Right cardiac atrium (tissue), 5 donors: ENCODE results near the gene CD44. TPM values are rescaled to one million over a fixed set of nuclear protein-coding genes. Genes with fewer than 3 reads are reported as not detected.
A peak's percentile ranks its signal among the peaks of the same experiment; 100 is the strongest.
"Not testable (repeated sequence)": the region's sequence is repeated elsewhere in the genome, so short reads cannot be mapped to it uniquely, and the experiment has no call there.

Experiments used
- ATAC-seq, 2 donors: fragments of 200-7000 bp; cut with Tn5 transposase; one replicate each; pipeline versions ENCODE4 v1.8.0 to v1.9.1; 2020; ENCODE audit warnings: moderate library complexity in 2 of 2, mild to moderate bottlenecking in 1 of 2
- DNase-seq, 3 donors: peaks; one replicate each; pipeline ENCODE4 v3.0.0-alpha.2; 2020
- H3K27ac ChIP-seq: one replicate; pipeline ENCODE4 v1.5.1; 2013; ENCODE audit warnings: mild to moderate bottlenecking, low read length, control low read depth, moderate library complexity
- H3K27me3 ChIP-seq: one replicate; pipeline ENCODE4 v1.6.1; 2013; ENCODE audit not compliant: control insufficient read depth, insufficient read depth
- H3K4me1 ChIP-seq: one replicate; pipeline ENCODE4 v1.6.1; 2013; ENCODE audit warnings: low read length; ENCODE audit not compliant: control insufficient read depth, insufficient read depth
- H3K4me3 ChIP-seq: one replicate; pipeline ENCODE4 v1.5.1; 2013; ENCODE audit warnings: low read length, control low read depth
- H3K9me3 ChIP-seq: one replicate; pipeline ENCODE4 v1.6.1; 2013; ENCODE audit warnings: low read length; ENCODE audit not compliant: control insufficient read depth
- WGBS: extraction: QIAGEN DNeasy Blood & Tissue Kit; methylation state at CpG from one replicate; pipeline ENCODE4 v1.1.7; 2013; 5-methylcytosine and 5-hydroxymethylcytosine counted together
- intact Hi-C, 4 donors: fragments of 100-400 bp; cut with DNase I; formaldehyde crosslinking; loops; one replicate each; pipeline versions ENCODE4 v1.11.0 to v1.14.0; 2022 to 2023
- polyA plus RNA-seq: library from polyadenylated mRNA; stranded (reverse); fragments of 200-250 nt; gene quantifications from one replicate; pipeline ENCODE4 v1.2.3, GENCODE V29; 2013
- total RNA-seq, 4 donors: library from RNA; stranded (reverse); fragmentation: NEBNext Ultra II Directional; extraction: Animal tissue kit (Norgen Biotek cat#: 25700); gene quantifications; one replicate each; pipeline ENCODE4 v1.2.1, GENCODE V29; 2021
- donor health status: healthy with polysubstance abuse.
- donor health status: DM: no; HTN: yes; CAD: no.
- donor health status: DM: no; HTN: no; CAD: no.
- donor health status: DM: no; HTN: yes; CAD: no; lungs with severe emphysema.
- donor health status: DM: yes; HTN: yes; CAD: no.

CD44 gene
- total and polyA plus RNA-seq, 5 donors, result 7.5 to 50.7 (median 36.9) TPM

GRCh38 chr11:35102267-35102666 is 36.7 kb upstream of the CD44 start:
- Histone ChIP-seq H3K27me3 (no peaks in the 10 kb centered on the region), H3K9me3 (no peaks in the 10 kb centered on the region), H3K4me3 (no peak overlapping the region), H3K27ac (no peak overlapping the region), H3K4me1 (peaks cover 6% of the 10 kb centered on the region)
- intact Hi-C loops, result no loop called here
- WGBS, result 62% methylated on average over 2 of the region's 2 CpGs
- no peak for DNase-seq
- ATAC-seq, result no peak

GRCh38 chr11:35103366-35104208 is 35.4 kb upstream of the CD44 start:
- Histone ChIP-seq H3K27ac (no peak overlapping the region), H3K4me3 (no peak overlapping the region), H3K9me3 (no peaks in the 10 kb centered on the region), H3K27me3 (no peaks in the 10 kb centered on the region), H3K4me1 (peaks cover 6% of the 10 kb centered on the region)
- WGBS, result 89% methylated on average over 6 of the region's 6 CpGs
- DNase-seq, result no peak
- ATAC-seq, result no peak
- intact Hi-C loops, result no loop called here

- intact Hi-C loops, result no loop called here
- no peak overlapping the region for H3K4me3 ChIP-seq
- WGBS, result 91% methylated on average over 2 of the region's 2 CpGs
- no peak for ATAC-seq
- H3K27me3 ChIP-seq, result no peaks in the 10 kb centered on the region
- no peak for DNase-seq
- no peaks in the 10 kb centered on the region for H3K4me1 ChIP-seq
- no peaks in the 10 kb centered on the region for H3K9me3 ChIP-seq
- H3K27ac ChIP-seq, result no peak overlapping the region
Measured at GRCh38 chr11:35104655-35105054, 34.3 kb upstream of the CD44 start.

GRCh38 chr11:35105319-35106079 is 33.5 kb upstream of the CD44 start:
- Histone ChIP-seq H3K4me1 (no peaks in the 10 kb centered on the region), H3K4me3 (no peak overlapping the region), H3K27me3 (no peaks in the 10 kb centered on the region), H3K9me3 (no peaks in the 10 kb centered on the region), H3K27ac (no peak overlapping the region)
- DNase-seq (peak; percentile 44 to 72 (median 57)), ATAC-seq (peak; percentile 76 to 81)
- intact Hi-C loops, result no loop called here

GRCh38 chr11:35106595-35106994 is 32.4 kb upstream of the CD44 start:
- whole genome bisulfite sequencing, result 78% methylated on average over 2 of the region's 2 CpGs
- intact Hi-C loops, result no loop called here
- ATAC-seq, result no peak
- no peak for DNase-seq
- peaks cover 4% of the 10 kb centered on the region for H3K4me1 ChIP-seq
- H3K27me3 ChIP-seq, result no peaks in the 10 kb centered on the region
- no peak overlapping the region for H3K27ac ChIP-seq
- no peak overlapping the region for H3K4me3 ChIP-seq
- H3K9me3 ChIP-seq, result no peaks in the 10 kb centered on the region

- H3K27ac ChIP-seq, result no peak overlapping the region
- DNase-seq, result no peak
- ATAC-seq, result no peak
- H3K4me1 ChIP-seq, result peaks cover 6% of the 10 kb centered on the region
- 52% methylated on average over 2 of the region's 2 CpGs for WGBS
- intact Hi-C loops, result no loop called here
- H3K9me3 ChIP-seq, result no peaks in the 10 kb centered on the region
- no peaks in the 10 kb centered on the region for H3K27me3 ChIP-seq
- no peak overlapping the region for H3K4me3 ChIP-seq
Measured at GRCh38 chr11:35107861-35108260, 31.1 kb upstream of the CD44 start.

- H3K27me3 ChIP-seq, H3K9me3 ChIP-seq, ATAC-seq, DNase-seq, H3K27ac ChIP-seq, intact Hi-C loops, H3K4me1 ChIP-seq, H3K4me3 ChIP-seq: not testable (repeated sequence)
- 96% methylated on average over 1 of the region's 1 CpG for WGBS
Measured at GRCh38 chr11:35108336-35108735, 30.6 kb upstream of the CD44 start.

GRCh38 chr11:35109041-35109440 is 29.9 kb upstream of the CD44 start:
- Histone ChIP-seq H3K9me3 (no peaks in the 10 kb centered on the region), H3K27ac (no peak overlapping the region), H3K27me3 (no peaks in the 10 kb centered on the region), H3K4me3 (no peak overlapping the region), H3K4me1 (peaks cover 6% of the 10 kb centered on the region)
- DNase-seq, result no peak
- ATAC-seq, result no peak
- intact Hi-C loops, result no loop called here

GRCh38 chr11:35109827-35110226 is 29.1 kb upstream of the CD44 start:
- H3K4me1 ChIP-seq, result peaks cover 6% of the 10 kb centered on the region
- H3K4me3 ChIP-seq, result no peak overlapping the region
- ATAC-seq (no peak), DNase-seq (no peak)
- no peak overlapping the region for H3K27ac ChIP-seq
- intact Hi-C loops, result no loop called here
- no peaks in the 10 kb centered on the region for H3K9me3 ChIP-seq
- no peaks in the 10 kb centered on the region for H3K27me3 ChIP-seq

- H3K27me3 ChIP-seq, result no peaks in the 10 kb centered on the region
- no peak overlapping the region for H3K27ac ChIP-seq
- peak in 2 of 3 donors; percentile 22 to 60 for DNase-seq
- 83% methylated on average over 4 of the region's 4 CpGs for WGBS
- intact Hi-C loops, result no loop called here
- peak; percentile 71 to 83 for ATAC-seq
- H3K4me3 ChIP-seq, result no peak overlapping the region
- peaks cover 8% of the 10 kb centered on the region for H3K4me1 ChIP-seq
- H3K9me3 ChIP-seq, result no peaks in the 10 kb centered on the region
Measured at GRCh38 chr11:35111161-35112055, 27.6 kb upstream of the CD44 start.
